GM19467 (cell line): ENCODE measurements around the gene CCDC85A.

ENCODE experiments used
- ATAC-seq: cut with Tn5 transposase; IDR thresholded peaks from one replicate; pipeline ENCODE4 v1.9.1; 2021; ENCODE audit warnings: mild to moderate bottlenecking, moderate library complexity; ENCODE audit not compliant: unreplicated experiment

The CCDC85A gene

DNA sequence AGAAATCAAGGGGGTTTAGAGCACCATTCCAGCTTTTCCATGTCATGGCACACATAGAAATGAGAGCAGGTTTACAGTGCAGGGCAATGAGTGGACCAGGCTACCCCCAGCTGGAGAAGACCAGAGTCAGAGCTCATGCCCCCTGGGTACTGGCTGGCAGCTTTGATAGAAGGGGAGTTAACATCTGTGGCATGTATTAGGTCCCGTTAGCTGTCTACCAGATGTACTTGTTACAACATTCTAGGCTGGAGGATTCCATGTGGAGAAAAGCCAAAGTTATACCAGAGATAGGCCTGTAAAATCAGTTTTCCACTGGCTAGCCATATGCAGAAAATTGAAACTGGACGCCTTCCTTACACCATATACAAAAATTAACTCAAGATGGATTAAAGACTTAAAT, 109.2 kb downstream of the CCDC85A start:
- ATAC-seq, result no peak

DNA sequence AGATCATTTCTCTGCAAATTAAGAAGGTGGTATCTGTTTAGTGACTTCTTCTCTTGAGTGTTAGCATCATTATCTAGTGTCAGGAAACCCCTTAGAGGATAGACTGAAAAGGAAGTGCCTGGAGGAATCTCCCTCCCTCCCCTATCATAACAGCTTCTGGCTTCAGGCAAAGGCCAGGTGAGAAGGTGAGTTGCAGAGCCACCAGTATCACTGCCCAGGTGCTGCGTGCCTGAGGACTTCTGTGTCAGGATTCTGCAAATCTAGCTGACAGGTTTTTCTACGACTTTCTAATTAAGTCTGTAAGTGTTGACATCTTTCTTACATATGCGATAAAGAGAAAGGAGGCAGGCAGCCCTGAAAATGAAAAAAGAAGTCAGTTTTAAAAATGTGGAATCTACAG, 111.9 kb downstream of the CCDC85A start:
- no peak for ATAC-seq

DNA sequence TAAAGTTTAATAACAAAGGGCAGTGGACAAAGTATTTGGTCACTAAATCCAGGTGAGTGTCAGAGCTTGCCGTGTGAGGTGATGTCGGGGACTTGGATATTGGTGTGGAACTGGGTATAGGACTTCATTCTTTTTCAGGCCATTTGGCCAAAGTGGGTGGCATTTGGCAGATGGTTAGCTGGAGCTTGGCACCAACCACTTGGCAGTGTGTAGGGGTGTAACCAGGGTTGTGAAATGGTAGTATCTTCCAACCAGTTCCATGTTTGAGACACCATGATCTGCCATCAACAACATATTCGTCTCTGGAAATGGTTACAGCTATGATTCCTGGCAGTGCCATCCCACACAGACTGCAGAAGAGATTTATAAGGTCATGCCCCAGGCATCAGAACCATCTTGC, 113.9 kb downstream of the CCDC85A start:
- no peak for ATAC-seq

DNA sequence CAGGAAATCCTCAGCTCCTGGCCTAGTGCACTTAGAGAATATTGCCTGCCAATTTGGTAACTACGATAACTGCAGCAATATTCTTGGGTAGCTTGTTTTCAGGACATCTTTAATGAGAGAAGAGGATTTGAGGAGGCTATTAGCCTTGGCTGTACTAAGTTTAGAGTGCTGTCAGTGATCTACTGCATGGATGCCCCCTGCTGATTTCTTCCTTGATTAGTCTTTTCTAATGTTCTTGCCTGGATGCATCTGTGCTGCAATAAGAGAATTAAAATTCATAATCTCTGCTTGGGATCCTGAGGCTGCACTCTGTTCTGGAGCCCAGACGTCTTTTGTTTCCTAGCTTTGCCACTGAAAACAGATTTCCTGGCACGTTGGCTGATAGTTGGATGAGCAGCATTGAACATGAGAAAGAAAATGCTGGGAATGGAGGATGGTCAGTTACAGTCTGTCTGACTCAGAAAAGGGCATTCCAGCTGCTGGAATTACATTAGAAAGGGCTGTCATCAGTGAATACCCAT, 115.4 kb downstream of the CCDC85A start:
- no peak for ATAC-seq

DNA sequence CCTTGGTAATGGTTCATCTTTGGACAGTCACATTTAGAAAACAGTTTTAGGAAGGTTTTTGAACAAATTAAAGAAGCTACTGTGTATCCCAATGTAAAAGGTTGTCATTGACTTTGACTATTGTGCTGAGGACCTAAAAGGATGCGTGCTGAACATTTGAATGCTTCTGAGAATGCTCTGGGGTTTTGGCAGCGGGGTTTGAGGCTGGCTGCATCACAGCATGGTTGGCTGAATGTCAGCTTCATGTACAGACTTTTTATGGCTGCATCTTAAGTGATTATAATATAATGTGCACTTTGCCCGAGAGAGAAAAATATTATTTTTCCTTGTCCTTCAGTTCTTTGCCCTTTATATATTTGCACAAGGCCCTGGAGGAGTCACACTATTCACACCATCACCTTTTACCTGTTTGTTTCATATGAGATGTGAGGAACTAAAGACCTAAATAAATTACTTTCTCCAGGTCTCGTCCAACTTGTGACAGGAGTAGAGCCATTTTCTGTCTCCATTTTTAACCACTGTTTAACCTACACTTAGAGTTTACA, 125.9 kb downstream of the CCDC85A start:
- ATAC-seq, result no peak

DNA sequence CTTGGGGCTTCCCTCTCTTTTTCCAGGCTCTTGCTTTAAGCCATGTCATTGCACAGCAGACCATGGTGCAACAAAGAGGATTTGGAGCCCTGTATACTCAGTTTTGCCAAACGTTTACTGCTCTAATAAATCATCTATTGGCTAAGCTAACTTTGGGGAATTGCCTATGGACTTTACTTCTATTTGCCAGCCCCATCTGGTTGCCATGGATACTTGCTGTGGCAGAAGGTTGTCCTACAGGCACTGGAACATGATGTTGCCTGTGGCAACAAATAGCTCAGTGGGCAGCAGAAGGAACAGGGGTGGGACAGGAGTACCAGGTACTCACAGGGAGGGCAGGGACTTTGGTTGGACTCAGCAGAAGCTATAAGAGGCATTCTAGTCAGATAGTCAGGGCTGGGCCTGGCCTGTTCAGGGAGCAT, 129.7 kb downstream of the CCDC85A start:
- ATAC-seq, result no peak

DNA sequence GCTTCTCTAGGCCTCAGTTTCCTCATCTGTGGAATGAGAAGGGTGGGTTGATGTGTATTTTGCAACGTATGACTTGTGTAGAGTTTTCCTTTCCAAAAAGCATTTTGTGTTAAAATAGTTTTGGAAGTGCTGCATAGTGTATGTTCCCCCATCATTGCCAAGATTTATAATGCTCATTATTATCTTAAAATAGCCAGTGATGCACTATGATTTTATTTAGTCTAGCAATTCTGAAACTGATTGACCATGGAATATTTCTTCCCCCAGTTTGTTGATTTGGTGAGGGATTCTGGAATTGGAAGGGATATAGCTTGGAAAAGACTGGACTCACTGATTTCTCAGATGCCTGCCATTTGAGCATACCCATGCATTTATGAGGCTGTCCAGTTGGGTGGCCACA, 130.6 kb downstream of the CCDC85A start:
- no peak for ATAC-seq

DNA sequence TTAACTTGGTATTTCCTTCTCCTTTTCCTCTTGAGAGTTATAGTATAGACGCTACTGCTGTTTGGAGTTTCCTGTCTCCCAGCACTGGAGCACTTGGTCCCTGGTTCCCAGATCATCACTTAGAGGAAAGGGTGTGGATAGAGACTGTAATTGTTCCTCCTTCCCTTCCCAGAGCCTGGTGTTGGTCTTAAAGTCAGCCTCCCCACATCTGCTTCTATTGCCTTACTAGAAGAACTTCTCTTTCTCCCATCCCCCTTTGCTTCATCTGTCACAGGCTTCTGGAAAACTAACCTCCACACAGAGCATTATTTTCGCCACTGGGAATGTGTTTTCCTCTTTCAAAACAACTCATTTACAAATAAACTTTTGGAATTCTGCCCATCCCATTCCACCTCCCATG, 131.0 kb downstream of the CCDC85A start:
- ATAC-seq, result no peak

DNA sequence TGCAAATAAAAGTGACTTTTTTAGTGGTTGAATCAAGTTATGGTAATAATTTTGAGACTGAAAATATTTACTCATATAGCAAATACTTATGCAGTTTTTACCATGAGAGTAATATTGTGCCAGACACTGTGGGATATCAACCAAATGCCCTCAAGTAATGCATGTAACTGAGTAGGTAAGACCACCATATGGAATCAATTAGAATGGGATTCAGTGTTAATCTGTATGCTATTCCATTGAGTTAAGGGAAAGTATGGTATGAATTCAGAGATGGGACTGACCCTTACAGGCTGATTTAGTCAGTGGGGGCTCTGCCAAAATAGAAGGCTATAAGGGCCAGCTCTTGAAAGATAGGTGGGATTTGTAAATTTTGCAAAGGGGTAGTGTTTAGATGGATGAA, 131.6 kb downstream of the CCDC85A start:
- ATAC-seq, result no peak

DNA sequence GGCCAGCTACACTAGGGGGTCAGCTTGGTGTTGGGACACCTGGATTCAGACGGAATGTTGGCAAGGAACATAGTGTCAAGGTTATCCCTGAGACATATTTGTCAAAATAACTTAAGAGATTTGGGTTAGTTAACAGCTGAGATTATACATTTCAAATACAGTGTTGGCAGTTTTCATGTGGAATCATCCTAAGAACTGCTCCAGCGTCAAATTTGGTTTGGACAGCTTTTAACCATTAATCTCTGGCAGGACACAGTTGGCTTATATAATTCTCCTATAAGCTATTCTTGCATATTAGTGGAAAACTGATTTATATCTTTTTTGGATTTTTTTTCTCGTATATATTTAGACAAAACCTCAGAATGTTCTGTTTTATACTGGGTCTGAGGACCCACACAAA, 132.2 kb downstream of the CCDC85A start:
- ATAC-seq, result no peak

DNA sequence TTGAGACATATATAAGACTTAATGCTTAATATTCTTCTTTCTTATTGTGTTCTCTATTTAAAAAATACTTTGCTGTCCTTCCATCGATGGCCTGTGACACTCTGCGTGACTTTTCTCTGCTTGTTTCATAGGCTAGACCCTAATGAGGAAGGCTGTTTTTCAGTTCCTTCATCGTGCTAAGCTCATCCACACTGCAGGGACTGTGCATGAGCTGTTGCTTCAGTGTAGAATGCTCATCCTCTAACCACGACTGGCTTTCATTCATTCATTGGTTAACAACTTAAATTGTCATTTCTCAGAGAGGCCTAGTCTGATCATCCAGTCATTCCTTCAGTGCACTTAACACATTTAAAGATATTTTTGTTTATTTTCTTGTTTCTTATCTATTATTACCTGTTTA, 134.4 kb downstream of the CCDC85A start:
- ATAC-seq, result no peak

DNA sequence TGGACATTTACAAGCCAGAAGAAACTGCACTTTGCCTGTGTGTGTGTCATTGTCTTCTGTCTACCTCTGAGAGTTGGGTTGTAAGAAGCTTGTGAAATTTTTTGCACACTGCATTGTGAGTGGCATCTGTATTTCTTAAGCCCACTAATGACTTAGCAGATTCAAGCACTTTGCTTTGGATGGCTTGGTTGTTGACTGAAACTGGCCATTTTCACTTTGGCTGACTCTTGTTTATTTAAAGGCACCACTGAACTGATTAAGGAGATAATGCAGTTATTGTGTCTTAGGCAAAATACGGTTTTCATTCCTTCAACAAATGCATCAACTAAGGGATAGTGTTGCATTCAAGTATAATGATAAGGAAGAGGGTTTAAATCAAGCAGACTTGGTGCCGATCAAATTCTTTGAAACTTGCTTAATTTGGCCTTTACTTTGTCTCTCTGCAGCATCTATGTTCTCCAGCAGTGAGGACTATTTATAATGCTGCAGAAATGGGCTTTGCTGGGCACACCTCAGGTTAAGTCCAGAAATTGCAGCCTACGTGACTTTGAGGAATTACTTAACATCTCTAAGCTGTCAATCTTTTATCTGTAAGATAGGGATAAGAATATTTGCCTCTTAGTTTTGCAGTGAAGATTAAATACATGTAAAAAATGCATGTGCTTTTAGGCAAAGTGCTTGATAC, 142.0 kb downstream of the CCDC85A start:
- no peak for ATAC-seq

DNA sequence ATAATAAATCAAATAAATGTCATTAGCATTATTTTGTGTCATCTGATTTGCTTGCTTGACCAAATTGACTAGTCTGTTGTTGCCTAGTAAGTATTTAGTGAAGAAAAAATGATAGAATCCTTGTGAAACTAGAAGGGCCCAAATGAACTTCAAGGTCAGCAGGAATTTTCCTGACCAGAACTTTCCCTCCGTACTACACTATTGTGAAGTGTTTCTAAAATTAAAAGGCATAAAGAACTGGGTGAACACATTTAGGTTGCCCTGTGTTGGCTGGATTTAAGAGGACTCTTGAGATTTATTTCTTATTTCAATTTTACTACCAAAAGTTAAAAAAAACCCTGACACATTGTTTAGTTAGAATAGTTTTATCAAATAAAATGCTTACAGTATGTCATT, 142.6 kb downstream of the CCDC85A start:
- ATAC-seq, result no peak

DNA sequence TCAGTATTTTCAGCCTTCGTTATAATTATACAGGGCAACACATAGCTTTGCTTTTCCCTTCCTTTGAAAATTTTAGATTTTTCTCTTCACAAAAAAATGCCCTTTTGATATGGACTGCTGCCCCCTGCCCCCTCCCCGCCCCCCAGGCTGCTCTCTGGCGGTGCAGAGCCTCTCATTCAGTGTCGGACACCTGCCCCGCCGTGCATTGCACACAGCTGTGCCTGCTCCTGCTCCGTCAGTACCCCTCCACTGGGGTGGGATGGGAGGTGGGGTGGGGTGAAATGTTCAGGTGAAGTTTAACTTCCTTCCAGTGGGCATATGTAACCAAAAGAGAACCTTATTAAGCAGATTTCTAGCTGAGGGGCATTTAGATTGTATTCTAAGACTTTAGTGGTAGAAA, 148.0 kb downstream of the CCDC85A start:
- ATAC-seq, result no peak

DNA sequence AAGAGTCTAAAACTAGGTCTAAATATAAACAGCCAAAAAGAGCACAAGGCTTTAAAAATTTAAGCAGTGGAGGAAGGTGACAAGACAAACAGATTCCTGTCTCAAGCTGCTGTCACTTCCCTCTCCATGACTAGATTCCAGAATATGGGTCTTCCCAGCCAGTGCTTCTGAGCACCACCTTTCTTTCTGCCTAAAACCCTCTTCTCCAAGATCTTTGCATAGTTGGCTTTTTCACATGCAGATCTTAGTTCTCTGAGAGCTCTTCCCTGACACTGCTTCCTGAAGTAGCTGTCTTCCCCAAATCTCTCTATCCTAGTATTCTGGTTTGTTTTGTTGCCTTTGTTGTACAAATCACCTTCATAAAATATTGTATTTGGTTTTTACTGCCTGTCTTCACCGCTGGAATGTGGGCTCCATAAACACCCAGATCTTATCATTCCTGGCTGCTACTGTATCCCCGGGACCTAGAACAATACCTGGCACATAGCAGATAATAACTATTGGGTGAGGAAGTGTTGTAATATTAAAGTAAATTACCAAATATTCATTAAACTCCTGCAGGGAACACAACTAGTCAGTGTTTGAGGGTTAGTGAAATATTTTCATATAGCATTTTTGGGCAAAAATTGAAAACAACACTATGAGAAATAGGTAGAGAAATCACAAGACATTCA, 150.2 kb downstream of the CCDC85A start:
- ATAC-seq, result no peak

DNA sequence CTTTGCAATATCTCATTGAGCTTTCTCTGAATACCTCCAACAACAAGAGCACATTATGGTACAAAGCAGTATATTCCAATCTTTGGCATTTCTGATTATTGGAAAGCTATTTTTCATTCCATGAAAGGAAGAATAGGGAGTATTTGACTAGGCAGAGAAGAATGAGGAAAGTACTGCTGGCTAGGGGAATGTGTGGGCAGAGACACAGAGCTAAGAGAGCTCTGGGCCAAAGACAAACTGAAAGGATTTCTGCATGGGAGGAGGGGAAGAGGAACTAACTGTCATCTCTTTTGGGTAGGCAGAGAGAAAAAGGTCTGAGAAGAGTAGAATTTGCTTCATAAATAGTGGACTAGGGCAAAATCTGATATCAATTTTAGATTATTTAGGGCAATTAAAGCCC, 150.8 kb downstream of the CCDC85A start:
- ATAC-seq, result no peak

DNA sequence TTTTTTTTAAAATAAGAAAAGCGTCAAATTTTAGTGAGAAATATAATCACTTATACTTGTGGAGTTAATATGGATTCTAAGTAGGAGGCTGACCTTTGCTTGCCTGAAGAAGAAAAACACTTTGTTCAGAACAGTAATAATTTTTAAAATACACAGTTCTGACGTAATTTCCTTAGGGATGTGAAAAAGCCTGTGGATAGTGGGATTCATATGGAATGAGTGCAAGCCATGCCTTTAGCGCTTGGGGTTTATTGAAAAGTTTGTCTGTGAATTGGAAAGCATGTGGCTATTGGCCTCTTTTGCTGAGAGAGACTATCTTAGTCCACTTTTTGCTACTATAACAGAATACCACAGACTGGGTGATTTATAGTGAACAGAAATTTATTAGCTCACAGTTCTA, 151.3 kb downstream of the CCDC85A start:
- no peak for ATAC-seq

DNA sequence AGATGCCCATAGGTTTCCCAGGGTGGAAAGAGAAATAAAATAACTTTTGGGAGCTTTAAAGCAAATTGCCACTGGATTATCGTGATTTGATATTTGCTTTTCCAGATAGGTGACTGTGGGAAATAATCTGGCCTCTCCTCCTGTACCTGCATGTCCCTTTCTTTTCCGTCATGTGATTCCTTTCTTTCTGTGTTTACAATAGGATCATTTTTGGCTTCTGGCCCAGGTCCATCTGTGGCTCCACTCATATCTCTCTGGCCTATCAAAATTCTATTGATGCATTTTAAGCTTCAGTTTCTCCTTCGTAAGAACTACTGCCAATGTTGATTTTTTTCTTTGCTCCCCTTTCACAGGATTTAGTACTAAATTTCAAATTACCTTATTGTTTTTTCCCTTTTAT, 153.6 kb downstream of the CCDC85A start:
- ATAC-seq, result no peak

DNA sequence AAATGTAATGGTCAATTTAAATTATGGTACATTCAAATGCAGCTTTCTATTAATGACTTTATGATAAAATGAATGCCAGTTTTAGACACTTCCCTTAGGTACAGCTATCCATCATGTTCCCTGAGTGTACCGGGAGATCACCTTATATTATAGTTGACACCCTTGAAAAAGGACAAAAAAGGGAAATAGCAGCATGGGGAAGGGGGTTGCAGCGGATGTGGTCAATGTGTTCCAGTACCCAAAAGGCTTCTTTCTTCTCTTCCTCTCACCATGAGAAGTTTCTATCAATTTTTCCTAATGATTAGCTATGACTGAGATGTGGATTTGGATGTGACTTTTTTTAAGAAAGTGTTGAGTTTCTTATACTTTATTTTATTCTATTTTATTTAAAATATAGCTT, 154.4 kb downstream of the CCDC85A start:
- no peak for ATAC-seq

DNA sequence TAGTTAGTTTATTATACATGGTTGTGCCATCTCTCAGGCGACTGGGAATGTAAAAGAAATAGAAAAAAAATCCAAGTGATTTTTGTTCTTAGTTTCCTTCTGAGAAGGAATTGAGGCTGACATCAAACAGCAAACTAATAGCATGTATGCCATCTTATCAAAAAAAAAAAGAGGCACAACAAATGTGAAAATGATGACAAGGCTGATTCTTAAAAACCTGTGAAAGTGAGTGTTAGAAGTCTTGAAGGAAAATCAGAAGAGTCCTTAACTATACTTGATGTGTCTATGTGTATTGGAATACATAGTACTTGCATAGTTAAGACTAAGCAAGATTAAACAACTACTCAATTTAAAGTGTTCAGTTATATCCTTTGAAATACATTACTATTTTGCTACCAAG, 161.0 kb downstream of the CCDC85A start:
- no peak for ATAC-seq

DNA sequence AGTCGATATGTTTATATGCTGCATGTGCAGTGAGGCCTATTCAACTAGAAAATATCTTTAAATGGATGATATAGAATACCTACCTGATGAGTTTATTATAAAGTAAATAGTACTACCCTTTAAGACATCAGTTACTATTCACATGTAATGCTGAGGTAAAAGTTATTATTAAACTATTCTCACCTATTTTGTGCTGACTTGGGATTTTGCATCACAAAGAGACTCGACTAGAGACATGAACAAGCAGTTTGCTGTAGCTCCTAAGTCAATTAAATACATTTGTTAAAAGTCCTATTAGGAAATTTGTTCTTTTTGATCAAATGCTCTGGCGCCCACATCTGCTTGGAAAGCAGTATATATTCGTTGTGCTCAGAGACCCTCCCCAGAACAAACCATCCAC, 164.1 kb downstream of the CCDC85A start:
- ATAC-seq, result no peak
